NOMO-1 treated with DMSO at 0.1 percent for 48 hours (cell line): Measurements from ENCODE around the gene RAB37.
A peak's percentile ranks its signal among the peaks of the same experiment; 100 is the strongest.

Experiments used
- DNase-seq: peaks from one replicate; lab custom pipeline; 2025; ENCODE audit not compliant: unreplicated experiment; lab: John Stamatoyannopoulos, UW

The RAB37 gene

GRCh38 chr17:74776990-74777389 lies 39.9 kb downstream of the RAB37 start:
- peak; percentile 47 for DNase-seq

- peak; percentile 98 for DNase-seq
Observed at GRCh38 chr17:74777901-74778515, 41.0 kb downstream of the RAB37 start.

- peak; percentile 81 for DNase-seq
Observed at GRCh38 chr17:74778960-74779359, 41.9 kb downstream of the RAB37 start.

- DNase-seq: no peak
Observed at GRCh38 chr17:74779501-74779900, 42.4 kb downstream of the RAB37 start.

- DNase-seq: peak; percentile 100
Observed at GRCh38 chr17:74779948-74780400, 42.9 kb downstream of the RAB37 start.

GRCh38 chr17:74780443-74781238 lies 43.6 kb downstream of the RAB37 start:
- DNase-seq: peak; percentile 65

GRCh38 chr17:74782571-74782970 lies 45.5 kb downstream of the RAB37 start:
- no peak for DNase-seq

GRCh38 chr17:74784125-74784810 lies 47.2 kb downstream of the RAB37 start:
- no peak for DNase-seq

- DNase-seq: no peak
Observed at GRCh38 chr17:74785096-74785980, 48.3 kb downstream of the RAB37 start.

GRCh38 chr17:74785981-74786360 lies 48.9 kb downstream of the RAB37 start:
- no peak for DNase-seq

GRCh38 chr17:74786431-74787055 lies 49.5 kb downstream of the RAB37 start:
- DNase-seq: peak; percentile 86

- peak; percentile 51 for DNase-seq
Observed at GRCh38 chr17:74790161-74791058, 53.4 kb downstream of the RAB37 start.

- DNase-seq: no peak
Observed at GRCh38 chr17:74792586-74793105, 55.6 kb downstream of the RAB37 start.

GRCh38 chr17:74795327-74796020 lies 58.4 kb downstream of the RAB37 start:
- no peak for DNase-seq

- DNase-seq: no peak
Observed at GRCh38 chr17:74796211-74796610, 59.2 kb downstream of the RAB37 start.

- DNase-seq: no peak
Observed at GRCh38 chr17:74796866-74797265, 59.8 kb downstream of the RAB37 start.
